Upper lobe of left lung (tissue), 4 donors: ENCODE results near the gene IL17RD.

ENCODE experiments used
- EP300 ChIP-seq, 4 donors: sonication (generic); formaldehyde crosslinking; IDR thresholded peaks; one replicate each; pipeline ENCODE4 v1.5.1; 2017; ENCODE audit warnings: antibody characterized with exemption in 4 of 4, control low read depth in 2 of 4
- POLR2A ChIP-seq, 4 donors: fragments of 450-650 bp; IDR thresholded peaks; one replicate each; pipeline ENCODE4 v1.5.1; 2016 to 2017; ENCODE audit warnings: antibody characterized with exemption in 4 of 4, mild to moderate bottlenecking in 2 of 4
- POLR2AphosphoS5 ChIP-seq, 2 donors: sonication (generic); formaldehyde crosslinking; IDR thresholded peaks; one replicate each; pipeline ENCODE4 v1.5.1; 2017; ENCODE audit warnings: antibody characterized with exemption in 2 of 2
- TF ChIP-seq, protein P1 (sequence below), 6 experiments: fragments of 450-650 bp in 4 of 6; fragments of 200-600 bp in 2 of 6; sonication (generic) in 2 of 6; IDR thresholded peaks; one replicate each; pipeline ENCODE4 v1.5.1; 2016 to 2019; ENCODE audit warnings: antibody characterized with exemption in 6 of 6

DNA sequence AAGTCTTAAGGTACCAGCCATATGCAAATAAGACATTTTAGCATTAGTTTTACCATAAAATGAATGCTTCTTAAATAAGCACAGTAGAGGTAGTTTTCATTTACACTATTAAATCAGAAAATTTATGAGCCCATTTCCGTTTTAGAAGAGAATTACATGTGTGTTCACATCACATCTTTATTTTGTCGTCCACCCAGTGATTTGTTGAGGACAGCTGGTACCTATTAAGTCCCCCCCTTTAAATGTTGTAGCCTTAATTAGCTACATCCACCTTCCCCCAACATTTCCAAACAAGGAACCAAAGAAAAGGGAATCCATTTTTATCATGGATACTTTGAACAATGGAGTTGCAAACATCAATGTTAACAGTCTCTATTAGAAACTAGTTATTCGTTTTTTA, 6.8 kb downstream of the IL17RD start:
- TF ChIP-seq, protein P1, sequence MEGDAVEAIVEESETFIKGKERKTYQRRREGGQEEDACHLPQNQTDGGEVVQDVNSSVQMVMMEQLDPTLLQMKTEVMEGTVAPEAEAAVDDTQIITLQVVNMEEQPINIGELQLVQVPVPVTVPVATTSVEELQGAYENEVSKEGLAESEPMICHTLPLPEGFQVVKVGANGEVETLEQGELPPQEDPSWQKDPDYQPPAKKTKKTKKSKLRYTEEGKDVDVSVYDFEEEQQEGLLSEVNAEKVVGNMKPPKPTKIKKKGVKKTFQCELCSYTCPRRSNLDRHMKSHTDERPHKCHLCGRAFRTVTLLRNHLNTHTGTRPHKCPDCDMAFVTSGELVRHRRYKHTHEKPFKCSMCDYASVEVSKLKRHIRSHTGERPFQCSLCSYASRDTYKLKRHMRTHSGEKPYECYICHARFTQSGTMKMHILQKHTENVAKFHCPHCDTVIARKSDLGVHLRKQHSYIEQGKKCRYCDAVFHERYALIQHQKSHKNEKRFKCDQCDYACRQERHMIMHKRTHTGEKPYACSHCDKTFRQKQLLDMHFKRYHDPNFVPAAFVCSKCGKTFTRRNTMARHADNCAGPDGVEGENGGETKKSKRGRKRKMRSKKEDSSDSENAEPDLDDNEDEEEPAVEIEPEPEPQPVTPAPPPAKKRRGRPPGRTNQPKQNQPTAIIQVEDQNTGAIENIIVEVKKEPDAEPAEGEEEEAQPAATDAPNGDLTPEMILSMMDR (IDR thresholded peaks at IDR 0.05): no peak
- TF ChIP-seq POLR2AphosphoS5 (IDR thresholded peaks at IDR 0.05): no peak
- no peak for TF ChIP-seq POLR2A (IDR thresholded peaks at IDR 0.05)
- TF ChIP-seq EP300 (IDR thresholded peaks at IDR 0.05): no peak
